Forelimb muscle (tissue), 1 donor: ENCODE measurements around the gene HSPB3. TPM values are rescaled to one million over a fixed set of nuclear protein-coding genes. Genes with fewer than 3 reads are reported as not detected.
"Not testable (repeated sequence)": the region's sequence is repeated elsewhere in the genome, so short reads cannot be mapped to it uniquely, and the experiment has no call there.

Source experiments
- DNase-seq: peaks from one replicate; pipeline ENCODE4 v3.0.0-alpha.2; 2013; ENCODE audit warnings: low read depth
- polyA plus RNA-seq: library from polyadenylated mRNA; unstranded; fragments of 120-200 nt; gene quantifications from one replicate; pipeline ENCODE4 v1.2.1, GENCODE V29; 2013; ENCODE audit not compliant: insufficient read length

Gene HSPB3
- polyA plus RNA-seq, 1 donor: 122 TPM

DNA sequence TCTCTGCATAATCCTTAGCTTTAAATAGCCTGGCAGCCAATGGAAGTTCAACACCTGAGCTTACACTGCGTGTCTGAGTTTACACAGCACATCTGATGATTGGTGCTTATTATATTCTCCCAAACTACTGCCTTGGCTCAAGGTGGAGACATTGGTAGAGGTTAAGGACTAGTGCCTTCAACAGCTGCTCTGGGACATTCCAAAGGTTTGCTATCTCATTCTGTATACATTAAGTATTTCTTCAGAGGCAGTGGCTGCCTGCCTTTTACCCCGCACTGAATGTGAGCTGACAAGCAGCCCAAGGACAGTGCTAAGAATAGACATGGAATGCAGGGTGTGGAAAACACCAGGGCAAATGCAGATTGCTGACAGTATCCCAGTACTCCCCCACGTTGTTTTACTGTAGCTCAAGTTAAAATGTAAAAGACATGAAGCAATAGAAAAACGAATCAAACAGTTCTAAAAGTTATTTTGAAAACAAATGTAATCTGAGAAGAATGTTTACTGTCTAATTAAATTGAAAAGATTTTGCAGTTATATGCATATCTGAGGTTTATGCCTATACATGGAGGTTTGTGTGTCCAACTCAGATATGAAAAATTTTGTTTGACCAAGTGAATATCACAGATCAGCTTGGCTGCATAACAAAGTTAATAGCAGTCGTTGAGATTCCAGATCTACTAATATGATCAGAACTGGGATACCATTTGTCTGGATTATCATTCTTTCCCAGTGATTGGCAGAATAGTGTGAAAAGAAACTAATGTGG is 1.8 kb downstream of the HSPB3 start:
- no peak for DNase-seq

DNA sequence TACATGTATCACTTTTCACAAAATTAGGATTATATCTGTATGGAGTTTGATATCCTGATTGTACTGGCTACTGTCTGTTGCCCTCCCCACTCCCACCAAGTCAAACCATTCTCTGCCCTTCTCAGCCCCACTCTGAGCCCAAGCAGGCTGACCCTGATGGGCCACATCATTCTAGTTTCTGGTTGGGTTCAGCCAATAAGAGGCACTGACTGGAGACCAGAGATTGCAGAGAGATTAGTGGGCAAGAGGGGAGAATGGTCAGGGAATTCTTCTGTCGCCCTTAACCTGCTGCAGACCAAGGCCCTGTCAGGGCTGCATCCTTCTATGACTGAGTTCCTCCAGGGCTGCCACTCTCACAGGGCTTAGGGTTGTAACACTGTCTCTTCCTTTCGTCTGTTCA is 2.7 kb downstream of the HSPB3 start:
- DNase-seq: no peak

DNA sequence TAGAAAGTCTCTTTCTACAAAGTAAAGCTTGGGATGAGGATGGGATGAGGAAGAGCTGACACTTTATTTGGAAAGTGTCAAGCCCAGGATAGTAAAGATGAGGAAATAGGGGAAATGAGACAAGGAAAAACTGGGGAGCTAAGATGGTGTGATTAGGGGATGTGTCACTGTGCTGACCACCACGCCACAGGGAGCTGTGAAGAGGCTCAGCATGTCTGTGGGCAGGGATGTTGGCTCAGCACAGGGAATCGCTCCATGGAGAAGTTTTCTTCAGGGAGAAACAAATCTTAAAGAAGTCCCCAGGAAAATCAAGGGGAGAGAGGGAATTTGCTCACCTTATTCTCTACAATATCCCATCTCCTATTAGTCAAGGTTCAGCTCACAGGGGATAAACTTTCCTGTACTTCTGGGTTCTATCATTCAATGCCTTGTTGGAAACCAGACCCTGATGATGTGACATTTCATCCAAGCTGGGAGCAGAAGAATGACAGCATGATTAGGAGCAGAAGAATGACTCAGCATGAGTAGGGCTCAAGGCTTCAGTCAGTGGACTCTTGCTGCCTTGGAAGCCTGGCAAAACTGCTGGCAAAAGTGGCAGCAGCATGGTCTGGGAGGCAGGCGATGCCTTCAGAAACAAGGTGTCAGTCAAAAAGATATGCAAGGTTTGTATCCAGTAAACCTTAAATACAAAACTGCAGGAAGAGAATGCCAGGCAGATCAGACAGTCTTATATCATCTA is 4.9 kb downstream of the HSPB3 start:
- DNase-seq: no peak

DNA sequence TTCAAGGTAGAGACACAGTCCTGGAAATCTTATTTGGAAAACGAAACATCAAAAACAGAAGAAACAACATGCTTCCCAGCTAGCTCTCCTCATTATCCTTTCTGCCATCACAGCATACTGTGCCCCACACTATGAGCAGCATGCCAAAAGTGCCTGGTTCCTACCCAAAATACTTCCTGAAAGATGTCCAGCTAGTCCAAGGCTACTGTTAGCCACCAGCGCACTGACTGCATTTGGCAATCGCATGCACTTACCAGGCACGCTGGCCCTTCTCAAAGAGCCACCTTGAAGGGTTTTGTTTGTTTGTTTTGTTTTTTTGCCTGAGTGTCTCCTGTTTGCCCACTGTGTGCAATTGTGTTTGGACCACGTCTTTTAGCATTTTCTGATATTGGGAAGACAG is 6.8 kb downstream of the HSPB3 start:
- DNase-seq: no peak

DNA sequence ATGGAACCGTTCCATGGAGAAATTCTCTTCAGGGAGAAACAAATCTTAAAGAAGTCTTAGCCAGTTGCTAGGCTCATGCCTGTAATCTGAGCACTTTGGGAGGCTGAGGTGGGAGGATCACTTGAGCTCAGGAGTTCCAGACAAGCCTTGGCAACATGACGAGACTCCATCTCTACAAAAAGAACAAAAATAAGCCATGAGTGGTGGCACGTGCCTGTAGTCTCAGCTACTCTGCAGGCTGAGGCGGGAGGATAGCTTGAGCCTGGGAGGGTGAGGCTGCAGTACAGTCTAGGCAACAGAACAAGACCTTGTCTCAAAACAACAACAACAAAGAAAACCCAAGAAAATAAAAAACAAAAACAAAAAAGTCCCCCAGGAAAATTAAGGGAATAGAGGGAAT is 8.2 kb downstream of the HSPB3 start:
- DNase-seq: no peak

DNA sequence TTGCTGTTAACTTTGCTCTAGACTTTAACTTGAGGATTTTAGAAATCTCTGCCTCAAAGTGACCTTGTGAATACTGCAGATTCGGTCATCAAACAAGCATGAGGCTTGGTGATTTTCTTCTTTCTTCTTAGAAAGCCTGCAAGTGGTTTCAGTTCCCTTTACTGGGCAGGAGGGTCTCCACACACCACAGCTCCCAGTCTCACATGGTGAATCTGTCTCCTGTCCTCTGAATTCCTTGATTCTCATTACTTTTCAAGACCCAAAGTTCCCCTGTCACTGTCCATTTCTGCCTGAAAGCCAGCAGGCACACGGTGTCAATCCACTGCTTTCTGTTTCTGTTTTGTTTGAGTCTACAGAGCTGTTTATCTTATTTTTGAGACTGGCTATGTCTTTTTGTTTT is 14.1 kb downstream of the HSPB3 start:
- DNase-seq: no peak

DNA sequence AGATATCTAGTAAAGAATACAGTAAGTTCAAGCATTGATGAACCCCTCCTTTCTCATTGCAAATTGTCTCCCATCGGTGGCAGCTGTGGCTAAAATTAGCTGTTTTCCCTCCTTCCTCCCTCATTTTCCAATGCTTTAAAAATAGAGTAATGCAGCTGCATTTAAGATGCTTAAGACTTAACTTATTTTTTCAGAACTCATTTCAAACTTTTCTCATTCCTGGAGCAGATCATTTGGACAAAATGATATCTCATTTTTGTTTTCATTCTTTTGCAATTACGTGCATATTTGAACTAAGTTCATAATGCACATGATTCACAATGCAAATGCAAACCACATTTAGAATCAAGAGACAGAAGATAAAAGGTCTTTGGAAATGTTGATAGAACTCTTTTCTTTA is 14.6 kb downstream of the HSPB3 start:
- DNase-seq: no peak

DNA sequence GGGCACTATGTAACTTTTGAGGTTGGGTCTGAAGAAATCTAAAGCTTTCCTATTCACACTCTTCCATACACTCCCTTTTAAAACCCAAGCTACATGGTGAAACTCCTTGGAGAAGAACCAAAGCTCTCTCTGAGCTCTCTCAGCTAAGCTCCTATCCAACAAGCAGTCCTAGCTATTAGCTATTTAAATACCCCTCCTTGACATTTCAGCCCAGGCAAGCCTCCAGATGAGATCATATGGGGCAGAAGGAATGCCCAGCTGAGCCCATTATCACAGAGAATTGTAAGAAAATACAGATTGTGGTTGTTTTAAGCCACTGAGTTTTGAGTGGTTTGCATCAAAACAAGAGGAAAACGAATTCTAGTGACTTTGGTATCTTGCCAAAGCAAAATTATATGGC is 15.2 kb downstream of the HSPB3 start:
- no peak for DNase-seq

DNA sequence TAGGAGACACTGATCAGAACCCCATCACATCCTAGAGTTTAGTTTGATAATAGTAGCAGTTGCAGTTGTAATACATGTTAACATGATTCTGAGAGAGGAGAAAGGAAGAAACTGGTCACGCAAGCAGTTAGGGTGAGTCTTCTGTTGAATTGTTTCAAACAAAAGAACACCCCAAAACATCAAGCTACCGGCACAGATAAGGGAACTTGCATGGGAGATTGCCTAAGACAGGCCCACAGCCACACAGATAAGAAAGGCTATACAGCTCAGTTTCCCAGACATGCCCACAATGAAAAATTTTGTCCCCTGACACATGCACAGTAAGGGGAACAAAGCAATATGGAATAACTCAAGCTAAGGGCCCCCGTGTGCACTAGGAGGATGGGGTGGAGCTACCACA is 15.9 kb downstream of the HSPB3 start:
- DNase-seq: no peak

DNA sequence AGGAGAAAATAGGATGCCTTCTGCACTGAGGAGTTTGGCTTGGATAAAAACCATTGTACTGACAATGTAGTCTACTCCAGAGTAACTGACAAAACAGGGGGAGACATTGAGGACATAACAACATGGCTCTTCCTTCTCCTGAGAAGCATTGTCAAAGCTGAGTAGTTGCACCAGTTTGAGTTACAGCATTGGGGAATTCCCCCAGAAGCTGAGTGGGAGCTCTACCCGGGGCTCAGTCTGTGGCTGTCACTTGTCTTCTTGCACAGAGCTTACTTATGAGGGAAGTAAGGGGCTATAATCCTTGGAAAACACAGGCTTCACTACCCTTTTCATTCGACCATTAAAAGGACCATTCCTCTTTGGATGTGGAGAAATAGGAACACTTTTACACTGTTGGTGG is 21.2 kb downstream of the HSPB3 start:
- DNase-seq: no peak

DNA sequence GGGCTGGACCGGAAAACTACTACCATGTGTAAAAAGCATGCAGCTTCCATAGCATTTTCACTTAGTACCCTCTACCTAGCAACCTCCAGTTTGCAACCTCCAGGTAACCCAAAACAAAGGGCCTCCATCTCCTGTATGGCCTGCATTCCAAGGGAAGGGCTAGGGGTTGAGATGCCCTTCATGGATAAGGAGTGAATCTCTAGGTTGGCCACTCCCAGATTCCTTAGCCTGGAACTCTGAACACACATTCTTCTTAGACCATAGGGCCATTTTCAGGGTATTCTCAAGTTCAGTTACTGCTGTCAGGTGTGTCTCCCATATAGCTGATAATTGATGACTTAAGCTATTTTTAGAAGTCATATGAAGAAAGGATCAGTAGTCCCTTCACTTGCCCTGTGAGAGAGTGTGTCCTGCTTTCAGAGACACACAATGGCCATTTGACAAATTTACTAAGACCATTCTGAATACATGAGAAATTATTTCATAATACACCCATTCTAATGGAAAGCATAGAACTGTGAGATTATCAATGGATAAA is 22.5 kb downstream of the HSPB3 start:
- no peak for DNase-seq

DNA sequence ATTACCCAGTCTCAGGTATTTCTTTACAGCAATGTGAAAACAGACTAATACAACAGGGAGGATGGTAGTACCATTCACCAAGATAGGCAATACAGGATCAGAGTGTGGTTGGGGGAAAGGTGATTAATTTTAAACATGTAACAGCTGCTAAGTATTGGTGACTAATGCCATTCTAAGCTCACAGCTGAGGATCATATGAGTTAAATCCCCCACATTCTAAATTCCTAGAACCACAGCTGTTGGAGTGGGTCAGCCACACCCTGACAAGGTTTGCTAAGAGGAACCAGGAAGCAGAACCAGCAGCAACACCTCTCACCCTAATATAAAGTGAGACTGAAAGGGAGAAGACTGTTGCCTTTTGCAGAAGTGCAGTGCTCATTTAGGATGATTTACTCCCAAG is 24.8 kb downstream of the HSPB3 start:
- DNase-seq: no peak

DNA sequence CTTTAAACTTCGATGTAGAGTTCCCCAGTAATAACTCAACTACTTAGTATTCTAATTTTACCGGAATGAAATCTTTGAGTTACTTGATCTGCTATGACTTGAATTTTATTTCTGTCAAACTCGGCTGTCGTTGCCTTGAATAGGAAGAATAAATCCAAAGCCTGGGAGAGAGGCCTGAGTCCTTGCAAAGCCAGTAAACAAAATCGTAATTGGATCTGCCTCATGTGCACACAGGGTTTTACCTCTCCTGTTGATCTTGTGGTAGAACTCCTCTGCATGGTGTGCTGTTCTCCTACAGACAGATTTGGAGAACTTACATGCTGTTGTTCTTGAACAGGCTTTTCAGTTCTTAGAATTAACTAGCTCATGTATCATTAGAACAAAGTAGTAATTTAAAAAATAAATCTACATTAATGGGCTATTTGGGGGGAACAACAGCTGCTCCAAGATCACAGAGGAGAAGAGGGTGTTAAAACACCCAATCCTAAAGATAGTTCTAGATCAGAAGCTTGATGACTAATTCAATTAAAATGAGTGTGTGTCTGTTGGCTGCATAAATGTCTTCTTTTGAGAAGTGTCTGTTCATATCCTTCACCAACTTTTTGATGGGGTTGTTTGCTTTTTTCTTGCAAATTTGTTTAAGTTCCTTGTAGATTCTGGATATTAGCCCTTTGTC is 28.9 kb downstream of the HSPB3 start:
- DNase-seq: no peak

DNA sequence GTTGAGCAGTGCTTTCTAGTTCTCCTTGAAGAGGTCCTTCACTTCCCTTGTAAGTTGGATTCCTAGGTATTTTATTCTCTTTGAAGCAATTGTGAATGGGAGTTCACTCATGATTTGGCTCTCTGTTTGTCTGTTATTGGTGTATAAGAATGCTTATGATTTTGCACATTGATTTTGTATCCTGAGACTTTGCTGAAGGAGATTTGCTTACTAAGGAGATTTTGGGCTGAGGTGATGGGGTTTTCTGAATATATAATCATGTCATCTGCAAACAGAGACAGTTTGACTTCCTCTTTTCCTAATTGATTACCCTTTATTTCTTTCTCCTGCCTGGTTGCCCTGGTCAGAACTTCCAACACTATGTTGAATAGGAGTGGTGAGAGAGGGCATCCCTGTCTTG is 30.2 kb downstream of the HSPB3 start:
- not testable (repeated sequence) for DNase-seq

DNA sequence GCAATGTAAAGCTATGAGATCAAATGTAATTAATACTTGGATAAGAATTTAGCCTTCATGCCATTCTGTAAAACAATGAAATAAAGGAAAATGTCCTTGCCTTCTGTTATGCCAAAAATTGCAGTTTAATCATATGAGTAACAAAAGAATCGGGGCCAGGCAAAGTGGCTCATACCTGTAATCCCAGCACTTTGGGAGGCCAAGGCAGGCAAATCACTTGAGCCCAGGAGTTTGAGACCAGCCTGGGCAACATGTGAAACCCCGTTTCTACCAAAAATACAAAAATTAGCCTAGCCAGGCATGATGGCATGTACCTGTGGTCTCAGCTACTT is 34.1 kb downstream of the HSPB3 start:
- DNase-seq: not testable (repeated sequence)

DNA sequence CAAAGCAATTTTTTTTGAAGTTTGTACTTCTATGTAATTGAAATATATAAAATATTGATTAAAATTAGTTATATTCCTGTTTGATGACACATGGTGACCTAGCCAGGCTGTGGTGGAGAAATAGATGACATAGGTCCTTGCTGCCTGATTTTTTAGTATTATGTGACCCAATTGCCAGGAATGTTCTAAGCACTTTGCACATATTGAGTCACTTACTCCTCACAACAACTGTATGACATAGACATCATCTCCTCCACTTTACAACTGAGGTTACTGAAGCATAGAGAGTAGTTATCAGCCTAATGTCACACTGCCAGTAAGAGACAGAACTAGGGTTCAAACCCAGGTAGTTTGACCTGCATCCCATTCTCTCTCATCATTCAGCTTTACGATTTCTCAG is 35.8 kb downstream of the HSPB3 start:
- no peak for DNase-seq

DNA sequence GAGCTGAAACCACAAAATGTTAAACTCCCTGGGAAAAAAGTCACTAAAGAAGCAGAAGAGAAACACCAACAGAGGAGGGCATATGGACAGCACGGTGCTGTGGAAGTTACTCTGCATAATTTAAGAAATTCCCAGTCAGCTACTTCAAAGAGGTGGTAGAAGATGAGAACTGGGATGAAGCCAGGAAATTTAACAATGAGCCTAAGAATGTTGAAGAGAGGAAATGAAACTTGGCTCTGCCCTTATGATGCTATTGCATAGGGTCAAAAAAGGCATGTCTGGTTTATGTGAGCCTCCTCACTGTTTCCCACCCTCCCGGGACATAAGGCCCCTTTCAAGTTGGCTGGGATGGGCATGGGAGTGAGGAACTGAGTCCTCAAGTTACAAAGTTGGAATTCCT is 36.7 kb downstream of the HSPB3 start:
- no peak for DNase-seq

DNA sequence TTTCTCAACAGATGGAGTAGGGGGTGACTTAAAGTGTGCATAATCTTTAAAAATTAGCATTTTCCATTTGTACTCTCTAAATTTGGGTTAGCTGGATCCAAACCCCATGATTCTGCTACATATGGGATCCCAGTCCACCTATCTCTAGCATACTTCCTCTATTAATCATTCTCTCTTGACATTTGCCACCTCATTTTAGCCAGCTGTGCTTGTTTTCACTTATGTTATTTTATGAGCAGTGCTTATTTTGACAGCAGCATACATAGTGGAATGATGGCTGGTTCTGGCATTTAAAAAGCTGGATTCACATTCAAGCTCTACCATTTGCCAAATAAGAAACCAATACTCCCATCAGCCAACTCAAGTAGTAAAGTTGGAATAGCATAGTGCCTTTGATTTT is 39.5 kb downstream of the HSPB3 start:
- no peak for DNase-seq

Other genes starting within 250 kb of the HSPB3 start
- gene ARL15, start 145.1 kb upstream of the HSPB3 start, polyA plus RNA-seq: 24.7 TPM
- gene SNX18, start 62.1 kb downstream of the HSPB3 start, polyA plus RNA-seq: 27.6 TPM